ENCODE results near the gene WDR59.

Gene WDR59

GRCh38 chr16:74951206-74951605, 33.7 kb downstream of the WDR59 start:
- no peak for TF ChIP-seq CTCF (IDR thresholded peaks at IDR 0.05; ENCODE audit: extremely low read depth, missing control alignments)
- no peak for DNase-seq (ENCODE audit: low spot score)

- DNase-seq (ENCODE audit: low spot score), result no peak
- no peak for TF ChIP-seq CTCF (IDR thresholded peaks at IDR 0.05; ENCODE audit: extremely low read depth, missing control alignments)
Observed at GRCh38 chr16:74950511-74950910, 34.4 kb downstream of the WDR59 start.

- no peak for TF ChIP-seq CTCF (IDR thresholded peaks at IDR 0.05; ENCODE audit: extremely low read depth, missing control alignments)
- no peak for DNase-seq (ENCODE audit: low spot score)
Observed at GRCh38 chr16:74949309-74949708, 35.6 kb downstream of the WDR59 start.

GRCh38 chr16:74944466-74944865, 40.5 kb downstream of the WDR59 start:
- TF ChIP-seq CTCF (IDR thresholded peaks at IDR 0.05; ENCODE audit: extremely low read depth, missing control alignments), result no peak
- no peak for DNase-seq (ENCODE audit: low spot score)

GRCh38 chr16:74942977-74943918, 41.7 kb downstream of the WDR59 start:
- no peak for DNase-seq (ENCODE audit: low spot score)
- TF ChIP-seq CTCF (IDR thresholded peaks at IDR 0.05; ENCODE audit: extremely low read depth, missing control alignments), result no peak

GRCh38 chr16:74942566-74942965, 42.4 kb downstream of the WDR59 start:
- no peak for TF ChIP-seq CTCF (IDR thresholded peaks at IDR 0.05; ENCODE audit: extremely low read depth, missing control alignments)
- DNase-seq (ENCODE audit: low spot score), result no peak

- DNase-seq (ENCODE audit: low spot score), result no peak
- no peak for TF ChIP-seq CTCF (IDR thresholded peaks at IDR 0.05; ENCODE audit: extremely low read depth, missing control alignments)
Observed at GRCh38 chr16:74939688-74940087, 45.2 kb downstream of the WDR59 start.

Measured in GM20000 (cell line).